ENCODE measurements around the gene TSPAN18.

Gene TSPAN18

DNA sequence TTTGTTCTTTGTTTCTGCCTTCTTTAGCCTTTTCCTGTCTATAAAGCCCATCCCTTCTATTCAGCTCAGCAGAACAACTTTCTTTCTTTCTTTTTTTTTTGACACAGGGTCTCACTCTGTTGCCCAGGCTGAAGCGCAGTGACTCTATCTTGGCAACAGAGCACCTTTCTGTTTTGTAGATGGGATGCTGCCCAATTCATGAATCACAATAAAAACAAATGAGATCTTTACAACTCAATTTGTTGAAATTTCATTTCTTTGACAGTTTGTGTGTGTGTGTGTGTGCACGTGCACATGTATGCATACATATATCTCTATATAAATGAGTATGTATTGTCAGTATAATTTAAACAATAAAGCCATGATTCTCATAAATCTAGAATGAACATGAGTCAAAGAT is 25.5 kb downstream of the TSPAN18 start:
- Histone ChIP-seq H3K27me3 (ENCODE audit: control insufficient read depth, low read length) (peaks cover 3% of the 10 kb centered on the region; the same call in 1 of the 2 replicates), H3K4me3 (ENCODE audit: low read length) (no peak overlapping the region), H3K36me3 (ENCODE audit: control insufficient read depth, low read length) (no peaks in the 10 kb centered on the region), H3K79me2 (ENCODE audit: control insufficient read depth, low read length) (no peaks in the 10 kb centered on the region), H3K9me3 (ENCODE audit: control insufficient read depth, insufficient read depth, low read length) (no peaks in the 10 kb centered on the region), H3K27ac (ENCODE audit: low read depth, low read length) (no peak overlapping the region), H4K20me1 (ENCODE audit: control insufficient read depth, insufficient read depth, low read depth, low read length) (no peaks in the 10 kb centered on the region), H3K9me2 (replicated peaks; ENCODE audit: control insufficient read depth, low read length) (no peaks in the 10 kb centered on the region), H3K4me2 (ENCODE audit: low read length) (no peak overlapping the region), H3F3A (ENCODE audit: control insufficient read depth, insufficient read depth) (no peaks in the 10 kb centered on the region), H3K4me1 (ENCODE audit: control insufficient read depth, low read length) (no peaks in the 10 kb centered on the region)
- TF ChIP-seq CTCF (IDR thresholded peaks at IDR 0.05; ENCODE audit: low read depth, low read length, poor library complexity, severe bottlenecking), result no peak
- TF ChIP-seq EZH2phosphoT487 (IDR thresholded peaks at IDR 0.05; ENCODE audit: borderline replicate concordance, low read length), result no peak

DNA sequence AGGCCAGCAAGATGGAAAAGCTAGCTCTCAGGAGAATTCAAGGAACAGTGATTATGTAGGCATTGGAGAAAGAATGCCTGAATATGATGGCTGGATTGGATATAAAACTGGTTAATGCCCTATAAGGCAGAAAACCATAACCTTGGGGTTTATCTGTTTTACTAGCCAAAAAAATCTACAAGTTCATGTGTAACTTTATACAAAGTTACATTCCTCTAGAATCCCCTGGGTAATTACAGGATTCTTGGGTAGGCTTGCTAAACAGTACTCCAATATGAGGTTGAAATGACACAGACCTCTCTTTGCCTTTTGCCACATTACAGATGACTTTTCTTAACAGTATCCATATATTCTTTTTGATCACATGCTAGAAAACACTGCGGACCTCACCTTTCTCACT is 26.0 kb downstream of the TSPAN18 start:
- TF ChIP-seq CTCF (IDR thresholded peaks at IDR 0.05; ENCODE audit: low read depth, low read length, poor library complexity, severe bottlenecking), result no peak
- no peak for TF ChIP-seq EZH2phosphoT487 (IDR thresholded peaks at IDR 0.05; ENCODE audit: borderline replicate concordance, low read length)
- no peaks in the 10 kb centered on the region for H3F3A ChIP-seq (ENCODE audit: control insufficient read depth, insufficient read depth)
- no peaks in the 10 kb centered on the region for H3K9me3 ChIP-seq (ENCODE audit: control insufficient read depth, insufficient read depth, low read length)
- no peak overlapping the region for H3K4me3 ChIP-seq (ENCODE audit: low read length)
- H3K79me2 ChIP-seq (ENCODE audit: control insufficient read depth, low read length), result no peaks in the 10 kb centered on the region
- no peaks in the 10 kb centered on the region for H4K20me1 ChIP-seq (ENCODE audit: control insufficient read depth, insufficient read depth, low read depth, low read length)
- no peaks in the 10 kb centered on the region for H3K4me1 ChIP-seq (ENCODE audit: control insufficient read depth, low read length)
- no peaks in the 10 kb centered on the region for H3K36me3 ChIP-seq (ENCODE audit: control insufficient read depth, low read length)
- H3K27ac ChIP-seq (ENCODE audit: low read depth, low read length), result no peak overlapping the region
- H3K9me2 ChIP-seq (replicated peaks; ENCODE audit: control insufficient read depth, low read length), result no peaks in the 10 kb centered on the region
- peaks cover 3% of the 10 kb centered on the region; the same call in 1 of the 2 replicates for H3K27me3 ChIP-seq (ENCODE audit: control insufficient read depth, low read length)
- no peak overlapping the region for H3K4me2 ChIP-seq (ENCODE audit: low read length)

- H3K27me3 ChIP-seq (ENCODE audit: control insufficient read depth, low read length), result peaks cover 6% of the 10 kb centered on the region
- no peaks in the 10 kb centered on the region for H3K9me2 ChIP-seq (replicated peaks; ENCODE audit: control insufficient read depth, low read length)
- H3F3A ChIP-seq (ENCODE audit: control insufficient read depth, insufficient read depth), result no peaks in the 10 kb centered on the region
- H3K4me3 ChIP-seq (ENCODE audit: low read length), result no peak overlapping the region
- no peak overlapping the region for H3K4me2 ChIP-seq (ENCODE audit: low read length)
- TF ChIP-seq EZH2phosphoT487 (IDR thresholded peaks at IDR 0.05; ENCODE audit: borderline replicate concordance, low read length), result no peak
- TF ChIP-seq CTCF (IDR thresholded peaks at IDR 0.05; ENCODE audit: low read depth, low read length, poor library complexity, severe bottlenecking), result no peak
- H4K20me1 ChIP-seq (ENCODE audit: control insufficient read depth, insufficient read depth, low read depth, low read length), result no peaks in the 10 kb centered on the region
- H3K27ac ChIP-seq (ENCODE audit: low read depth, low read length), result no peak overlapping the region
- H3K4me1 ChIP-seq (ENCODE audit: control insufficient read depth, low read length), result no peaks in the 10 kb centered on the region
- peaks cover 4% of the 10 kb centered on the region; the same call in 1 of the 2 replicates for H3K9me3 ChIP-seq (ENCODE audit: control insufficient read depth, insufficient read depth, low read length)
- H3K79me2 ChIP-seq (ENCODE audit: control insufficient read depth, low read length), result no peaks in the 10 kb centered on the region
- H3K36me3 ChIP-seq (ENCODE audit: control insufficient read depth, low read length), result no peaks in the 10 kb centered on the region
These were observed 27.3 kb downstream of the TSPAN18 start for GRCh38 chr11:44753961-44754645.

All from DOHH2 (cell line).